Measurements from ENCODE around the gene ADCY3.

ADCY3 gene

DNA sequence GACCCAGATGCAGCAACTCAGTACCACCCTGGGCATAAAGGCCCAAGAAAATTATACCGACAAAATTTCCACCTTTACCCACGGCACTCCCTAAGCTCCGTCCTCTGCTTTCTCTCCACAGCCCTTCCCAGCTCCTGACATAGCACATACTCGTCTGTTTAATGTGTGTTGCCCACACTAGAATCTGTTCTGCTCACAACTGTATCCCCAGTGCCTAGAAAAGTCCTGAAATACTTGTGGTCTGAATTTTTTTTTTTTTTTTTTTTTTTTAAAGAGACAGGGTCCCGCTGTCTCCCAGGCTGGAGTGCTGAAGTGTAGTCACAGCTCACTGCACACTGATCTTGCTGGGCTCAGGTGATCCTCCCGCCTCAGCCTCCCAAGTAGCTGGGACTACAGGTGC lies 62.3 kb downstream of the ADCY3 start:
- Histone ChIP-seq H3K27ac (peak overlapping the region in 4 of 21 experiments; percentile 35 to 70 (median 48)), H3K4me3 (no peak overlapping the region)

DNA sequence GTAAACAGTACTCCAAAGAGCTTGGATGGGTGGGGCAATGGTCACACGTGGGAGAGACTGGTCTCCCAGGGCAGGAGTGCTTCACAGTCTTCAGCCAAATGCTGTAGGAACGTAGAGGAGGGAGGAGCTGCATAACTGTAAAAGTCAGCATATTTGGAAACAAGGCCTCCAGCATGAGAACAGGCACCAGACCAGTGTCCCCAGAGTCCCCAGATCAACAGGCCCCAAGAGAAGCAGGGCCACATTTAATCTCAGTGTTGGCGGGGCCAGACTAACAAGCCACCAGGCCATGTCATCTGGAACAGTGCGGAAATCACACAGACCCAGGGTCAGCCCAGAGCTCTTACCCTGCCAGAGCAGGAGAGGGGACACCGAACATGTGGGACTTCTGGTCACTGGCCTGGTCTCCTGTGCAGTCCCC lies 63.2 kb downstream of the ADCY3 start:
- H3K27ac ChIP-seq: peak overlapping the region in 11 of 21 experiments; percentile 18 to 79 (median 58)
- no peak overlapping the region for H3K4me3 ChIP-seq

DNA sequence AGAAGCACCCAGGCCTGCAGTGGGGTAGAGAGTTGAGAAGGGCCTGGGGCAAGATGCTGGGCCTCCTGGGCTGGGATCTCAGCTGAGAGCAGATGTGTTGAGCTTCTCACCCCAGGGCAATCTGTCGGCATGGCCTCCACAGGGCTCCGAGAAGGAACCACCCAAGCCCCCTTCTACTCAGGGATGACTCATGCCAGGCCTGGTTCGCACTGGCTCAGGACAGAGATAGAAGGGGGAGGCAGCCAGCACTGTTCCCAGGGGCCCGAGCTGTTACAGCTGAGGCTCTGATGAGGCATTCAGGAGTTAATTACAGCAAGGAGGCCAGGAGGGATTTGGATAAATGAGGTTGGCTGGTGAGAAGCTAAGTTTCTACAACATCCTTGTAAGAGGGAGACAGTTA lies 64.3 kb downstream of the ADCY3 start:
- H3K4me3 ChIP-seq: no peak overlapping the region
- peak overlapping the region in 18 of 21 experiments; percentile 12 to 79 (median 57) for H3K27ac ChIP-seq

DNA sequence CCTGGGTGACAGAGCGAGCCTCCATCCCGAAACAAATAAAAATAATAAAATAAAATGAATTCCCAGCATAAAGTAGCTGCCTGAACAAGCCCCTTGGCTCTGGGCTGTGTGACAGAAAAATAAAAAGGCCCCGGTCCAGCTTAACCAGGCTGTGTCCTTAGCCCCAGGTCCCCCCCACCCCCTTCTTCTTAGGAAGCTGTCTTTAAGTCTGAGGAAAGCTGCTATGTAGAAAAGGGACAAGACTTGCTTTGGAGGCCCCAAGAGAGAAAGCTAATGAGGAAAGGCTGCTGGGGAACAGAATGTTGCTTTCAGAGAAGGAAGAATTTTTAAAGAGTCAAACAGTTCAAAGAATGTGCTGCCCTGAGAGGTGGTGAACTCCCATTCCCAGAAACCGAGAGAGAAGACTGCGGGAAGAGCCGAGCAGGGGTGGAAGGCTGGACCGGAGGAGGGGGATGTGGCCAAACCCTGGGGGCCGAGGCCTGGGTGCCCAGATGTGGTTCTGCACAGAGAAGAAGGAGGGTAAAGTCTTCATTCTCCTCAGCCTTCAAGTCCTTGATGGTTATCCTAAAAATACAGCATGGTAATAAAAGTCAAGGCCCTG lies 64.9 kb downstream of the ADCY3 start:
- peak overlapping the region in 18 of 21 experiments; percentile 12 to 79 (median 58) for H3K27ac ChIP-seq

DNA sequence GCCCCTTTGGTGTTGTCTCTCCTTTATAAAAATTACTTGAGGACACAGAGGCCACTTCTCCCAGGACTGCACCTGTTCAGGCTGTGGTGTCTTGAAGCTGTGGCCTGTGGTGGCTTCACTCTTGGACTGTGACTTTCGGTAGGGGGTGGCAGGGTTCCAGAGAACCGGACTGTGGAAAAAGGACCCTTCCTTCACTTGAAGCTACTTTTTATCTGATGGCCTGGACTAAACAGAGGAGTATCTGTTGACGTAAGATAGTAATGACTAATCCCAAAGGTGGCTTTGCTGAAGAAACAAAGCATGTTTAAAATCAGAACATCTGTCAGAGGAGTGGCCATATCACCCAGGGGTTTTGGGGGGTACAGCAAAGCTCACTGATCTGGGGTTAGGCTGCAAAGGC lies 66.0 kb downstream of the ADCY3 start:
- Histone ChIP-seq H3K4me3 (no peak overlapping the region), H3K27ac (peak overlapping the region in 8 of 21 experiments; percentile 30 to 70 (median 57))

More for the DNA sequence above, 64.9 kb downstream of the ADCY3 start:
- H3K4me3 ChIP-seq: no peak overlapping the region

DNA sequence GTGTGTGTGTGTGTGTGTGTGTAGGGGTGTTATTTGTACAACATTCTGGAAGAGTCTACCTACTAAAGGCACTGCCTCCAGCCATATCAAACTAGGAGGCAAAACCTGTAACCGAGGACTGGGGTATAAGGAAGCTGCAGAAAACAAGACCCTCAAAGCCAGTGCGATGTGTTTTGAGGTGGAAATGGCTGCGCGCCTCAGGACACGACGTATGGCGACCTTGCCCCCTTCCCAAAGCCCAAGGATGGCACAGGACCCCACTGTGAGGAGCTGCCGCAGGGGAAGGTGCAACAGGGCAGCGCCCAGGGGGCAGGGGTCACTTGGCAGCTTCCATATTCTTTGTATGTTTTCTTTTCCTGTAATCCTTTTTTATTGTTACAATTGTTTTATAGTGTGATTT lies 67.0 kb downstream of the ADCY3 start:
- H3K4me3 ChIP-seq: no peak overlapping the region
- H3K27ac ChIP-seq: no peak overlapping the region

DNA sequence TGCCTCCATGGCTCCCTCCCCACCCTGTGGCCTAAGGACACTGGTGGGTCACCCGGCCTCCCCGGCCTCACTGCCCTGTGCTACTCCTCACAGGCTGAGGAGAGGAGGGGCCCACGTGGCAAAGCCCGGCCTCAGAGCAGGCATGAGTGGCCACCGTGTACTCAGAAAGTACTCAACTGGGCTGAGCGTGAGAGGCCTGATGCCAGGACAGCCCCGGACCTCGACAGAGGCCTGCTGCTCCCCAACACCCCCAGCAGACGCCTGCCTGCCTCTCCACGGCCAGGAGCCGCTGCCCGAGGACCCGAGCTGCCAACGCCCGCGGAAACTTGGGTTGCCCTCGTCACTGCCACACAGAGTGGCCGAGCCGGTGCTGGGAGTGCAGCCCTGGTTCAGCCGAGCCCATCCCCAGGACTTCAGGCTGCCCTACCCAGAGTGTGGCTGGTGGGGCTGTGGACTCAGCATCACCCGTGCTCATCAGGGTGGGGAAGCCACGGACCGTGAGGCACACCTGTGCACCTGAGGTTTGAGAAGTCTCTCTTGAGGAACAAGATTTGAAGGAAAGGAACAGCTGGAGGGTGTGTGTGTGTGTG lies 67.5 kb downstream of the ADCY3 start:
- H3K27ac ChIP-seq: no peak overlapping the region
- H3K4me3 ChIP-seq: no peak overlapping the region

DNA sequence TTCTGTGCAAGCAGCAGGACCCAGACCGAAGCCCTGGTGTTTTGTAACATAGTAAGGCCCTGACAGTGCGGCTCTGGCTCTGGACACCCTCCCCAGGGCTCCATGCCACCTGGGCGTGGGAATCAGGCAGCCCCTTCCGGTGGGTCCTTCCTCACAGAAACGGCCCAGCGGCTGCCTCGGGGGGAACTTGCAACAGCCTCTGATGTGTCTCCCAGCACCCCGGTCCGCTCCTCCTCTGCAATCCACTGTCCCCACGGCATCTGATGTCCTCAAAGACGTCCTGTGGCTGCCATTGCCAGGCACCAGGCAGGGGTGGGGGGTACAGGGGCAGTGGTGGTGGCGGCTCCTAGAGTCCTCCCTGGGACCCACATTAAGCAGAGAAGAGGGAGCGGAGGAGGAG lies 68.0 kb downstream of the ADCY3 start:
- Histone ChIP-seq H3K27ac (no peak overlapping the region), H3K4me3 (no peak overlapping the region)

DNA sequence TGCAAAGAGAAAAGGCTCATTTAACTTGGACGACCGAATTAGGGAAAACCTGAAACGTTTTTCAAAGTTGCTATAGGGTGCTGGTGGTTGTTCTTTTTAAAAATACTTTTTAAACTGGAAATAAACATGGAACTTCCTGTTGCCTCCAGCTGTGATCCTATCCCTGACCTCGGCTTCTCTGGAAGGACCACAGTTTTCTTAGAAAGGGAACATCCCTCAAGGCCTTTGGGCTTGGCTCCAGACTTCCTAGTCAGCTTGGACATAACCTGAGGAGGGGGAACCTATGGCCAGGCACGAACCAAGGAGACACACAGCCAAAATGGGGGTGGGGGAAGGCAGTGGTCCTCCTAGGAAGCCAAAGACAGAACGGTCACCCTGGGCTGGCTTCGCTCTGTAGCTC lies 69.1 kb downstream of the ADCY3 start:
- Histone ChIP-seq H3K27ac (no peak overlapping the region), H3K4me3 (no peak overlapping the region)

DNA sequence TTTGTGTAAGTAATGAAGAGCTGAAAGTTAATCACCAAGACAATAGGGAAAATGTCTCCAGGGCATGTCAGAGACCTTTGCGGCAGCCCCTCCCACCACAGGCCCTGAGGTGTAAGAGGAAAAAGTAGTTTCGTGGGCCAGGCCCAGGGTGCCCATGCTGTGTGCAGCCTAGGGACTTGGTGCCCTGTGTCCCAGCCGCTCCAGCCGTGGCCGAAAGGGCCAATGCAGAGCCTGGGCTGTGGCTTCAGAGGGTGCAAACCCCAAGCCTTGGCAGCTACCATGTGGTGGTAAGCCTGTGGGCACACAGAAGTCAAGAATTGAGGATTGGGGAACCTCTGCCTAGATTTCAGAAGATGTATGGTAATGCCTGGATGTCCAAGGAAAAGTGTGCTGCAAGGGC lies 74.3 kb downstream of the ADCY3 start:
- H3K27ac ChIP-seq: no peak overlapping the region
- no peak overlapping the region for H3K4me3 ChIP-seq

DNA sequence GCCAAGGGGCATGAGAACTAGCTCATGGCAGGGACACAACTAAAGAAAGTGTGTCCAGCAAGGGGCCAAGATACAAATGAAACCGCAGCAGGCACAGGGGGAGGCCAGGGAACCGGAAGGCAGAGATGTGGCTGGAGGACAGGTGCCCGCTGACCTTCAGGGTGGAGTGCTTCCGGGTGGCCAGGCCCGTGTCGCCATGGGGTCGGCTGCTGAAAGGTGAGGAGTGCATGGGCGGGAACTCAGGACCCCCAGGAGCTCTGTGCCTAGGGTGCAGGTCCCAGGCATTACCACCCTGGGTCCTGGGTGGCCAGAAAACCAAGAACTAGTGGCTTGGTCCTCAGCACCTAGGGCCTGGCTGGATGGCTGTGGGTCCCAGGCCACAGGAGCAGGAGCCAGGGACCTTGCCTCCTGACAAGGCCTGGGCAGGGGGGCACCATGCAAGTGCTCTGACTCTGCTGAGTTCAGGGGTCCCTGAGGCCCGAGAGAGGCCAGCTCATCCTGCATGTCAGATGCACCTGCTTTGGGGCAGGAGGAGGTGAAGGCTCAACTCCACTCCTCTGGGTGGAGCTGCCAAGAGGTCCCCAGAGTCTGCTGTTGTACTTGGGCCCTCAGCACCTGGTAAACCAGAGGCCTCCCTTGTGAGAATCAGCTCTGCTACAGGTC lies 75.9 kb downstream of the ADCY3 start:
- H3K27ac ChIP-seq: no peak overlapping the region
- H3K4me3 ChIP-seq: no peak overlapping the region

DNA sequence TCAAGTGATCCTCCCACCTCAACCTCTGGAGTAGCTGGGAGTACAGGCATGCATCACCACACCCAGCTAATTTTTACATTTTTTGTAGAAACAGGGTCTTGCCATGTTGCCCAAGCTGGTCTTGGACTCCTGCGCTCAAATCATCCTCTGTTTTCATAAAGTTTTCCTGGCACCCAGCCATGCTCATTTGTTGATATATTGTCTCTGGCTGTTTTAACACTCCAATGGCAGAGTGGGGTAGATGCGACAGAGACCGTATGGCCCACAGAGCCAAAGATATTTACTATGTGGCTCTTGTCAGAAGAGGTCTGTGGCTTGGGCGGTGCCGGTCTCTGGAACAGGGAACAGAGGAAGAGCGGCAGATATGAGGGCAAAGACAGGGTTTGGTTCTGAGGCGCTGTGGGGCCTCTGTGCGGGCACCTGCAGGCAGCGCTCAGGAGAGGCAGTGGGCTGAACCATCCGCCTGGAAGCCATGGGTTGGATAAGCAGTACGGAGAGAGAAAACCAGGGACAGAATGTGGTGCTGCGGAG lies 76.6 kb downstream of the ADCY3 start:
- H3K4me3 ChIP-seq: no peak overlapping the region
- H3K27ac ChIP-seq: no peak overlapping the region

DNA sequence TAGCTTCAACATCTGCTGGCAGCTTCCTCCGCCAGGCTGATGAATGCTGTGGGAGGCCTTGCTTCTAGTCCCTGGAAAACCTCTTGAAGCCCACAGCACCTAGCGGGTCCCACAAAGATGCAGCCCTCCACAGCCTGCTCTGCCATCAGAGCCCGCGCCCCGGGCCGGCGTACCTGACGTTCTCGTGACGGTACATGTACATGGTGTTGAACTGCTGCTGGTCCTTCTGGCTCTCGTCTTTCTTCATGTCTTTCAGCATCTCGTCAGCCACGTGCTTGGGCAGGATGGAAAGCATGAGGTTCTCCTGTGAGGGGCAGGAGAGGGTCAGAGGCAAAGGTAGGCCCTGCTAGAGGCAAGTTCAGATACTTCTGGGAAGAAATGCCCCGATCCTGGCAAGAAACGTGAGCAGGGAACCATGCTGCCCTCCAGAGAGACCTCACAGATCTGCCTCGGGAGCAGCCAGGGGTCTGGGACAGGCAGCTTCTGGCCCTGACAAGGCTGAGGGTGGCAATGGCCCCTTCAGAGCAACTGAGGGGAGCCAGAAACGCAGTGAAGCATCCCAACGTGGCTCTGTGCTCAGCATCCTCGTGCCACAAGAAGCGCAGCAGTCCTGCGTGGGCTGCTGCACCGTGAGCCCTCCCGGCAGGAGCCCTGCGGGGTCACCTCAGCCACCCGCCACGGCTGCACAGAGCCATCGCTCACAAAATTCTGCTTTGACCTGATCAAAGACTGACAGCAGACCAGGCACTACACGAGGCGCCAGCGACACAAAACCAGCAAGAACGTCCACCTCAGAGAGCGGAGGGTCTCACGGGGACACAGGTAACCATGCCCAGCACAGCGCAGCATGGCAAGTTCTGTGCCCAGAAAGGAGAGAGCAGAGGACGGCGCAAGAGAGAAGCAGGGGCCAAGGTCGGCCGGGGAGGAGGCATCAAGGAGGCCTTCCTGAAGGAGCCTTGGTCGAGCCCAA lies 77.7 kb downstream of the ADCY3 start:
- Histone ChIP-seq H3K27ac (no peak overlapping the region), H3K4me3 (no peak overlapping the region)

DNA sequence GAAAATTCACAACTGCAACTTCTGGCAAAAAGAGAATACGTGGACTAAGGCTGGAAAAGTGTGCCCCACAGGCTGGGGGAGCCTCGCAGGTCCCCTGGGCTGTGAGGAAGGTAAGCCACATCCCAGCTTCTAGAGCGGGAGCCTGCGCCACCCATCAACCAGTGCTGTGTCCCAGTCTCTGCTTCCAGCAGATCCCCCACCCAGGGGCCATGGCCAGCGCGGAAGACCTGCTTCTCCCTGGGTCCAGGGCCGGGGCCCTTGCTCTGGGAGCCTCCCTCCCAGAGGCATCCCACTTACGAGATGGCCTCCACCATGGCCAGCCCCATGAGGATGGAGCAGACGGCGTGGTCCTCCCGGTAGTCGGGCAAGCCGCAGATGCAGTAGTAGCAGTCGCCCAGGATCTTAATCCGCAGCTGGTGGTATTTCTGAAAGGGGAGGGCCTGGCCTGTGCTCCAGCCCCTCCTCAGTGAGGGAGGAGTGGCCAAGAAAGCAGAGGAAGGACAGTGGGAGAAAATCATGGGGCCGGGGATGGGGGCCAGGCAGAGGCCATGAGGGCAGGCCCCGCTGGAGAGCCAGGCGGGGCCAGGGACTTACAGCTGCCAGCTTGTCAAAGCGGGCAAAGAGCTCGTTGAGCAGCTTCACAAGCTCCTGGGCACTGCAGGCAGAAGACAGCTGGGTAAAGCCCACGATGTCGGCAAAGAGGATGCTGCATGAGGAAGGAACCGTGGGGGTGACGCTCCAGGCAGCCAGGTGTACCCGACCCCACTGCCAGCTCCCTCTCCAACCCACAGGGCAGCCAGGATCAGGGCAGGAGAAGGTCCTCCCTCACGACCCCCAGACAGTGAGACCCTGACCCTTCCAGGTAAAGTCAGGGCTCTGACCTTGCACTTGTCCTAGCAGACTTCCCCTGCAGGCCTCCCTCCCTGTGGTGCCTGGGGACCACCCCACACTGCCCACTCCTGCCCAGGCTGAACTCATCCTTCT lies 78.8 kb downstream of the ADCY3 start:
- Histone ChIP-seq H3K4me3 (no peak overlapping the region), H3K27ac (no peak overlapping the region)

DNA sequence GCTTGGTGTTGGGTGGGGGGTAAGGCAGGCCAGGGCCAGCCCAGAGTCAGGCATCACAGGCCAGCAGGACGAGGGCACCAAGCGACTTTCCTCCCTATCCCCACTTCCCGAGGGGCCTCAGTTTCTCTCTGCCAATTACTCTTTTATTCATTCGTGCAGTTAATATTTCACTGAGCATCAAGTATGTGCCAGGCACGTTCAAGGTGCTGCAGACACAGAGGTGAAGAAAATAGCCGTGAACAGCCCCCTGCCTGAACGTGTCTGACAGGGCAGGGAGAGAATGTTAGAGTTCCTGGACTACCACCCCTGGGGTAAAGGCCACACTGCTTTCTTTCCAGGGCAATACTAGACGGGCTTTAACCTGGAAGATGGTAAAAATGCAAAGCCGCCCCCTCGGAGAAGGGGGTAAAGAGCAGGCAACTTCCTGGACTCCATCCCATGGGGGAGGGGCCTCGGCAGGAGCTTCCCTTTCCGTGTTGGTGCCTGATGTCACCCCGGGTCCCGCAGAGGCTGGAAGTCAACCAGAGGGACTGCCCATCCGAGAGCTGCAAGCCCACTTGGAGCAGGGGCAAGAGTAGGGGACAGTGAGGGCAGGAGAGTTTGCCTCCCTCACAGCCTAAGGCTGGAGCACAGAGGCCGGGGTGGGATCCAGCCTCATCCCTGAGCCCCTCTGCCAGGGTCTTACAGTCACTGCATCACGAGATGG lies 79.7 kb downstream of the ADCY3 start:
- Histone ChIP-seq H3K4me3 (no peak overlapping the region), H3K27ac (no peak overlapping the region)

DNA sequence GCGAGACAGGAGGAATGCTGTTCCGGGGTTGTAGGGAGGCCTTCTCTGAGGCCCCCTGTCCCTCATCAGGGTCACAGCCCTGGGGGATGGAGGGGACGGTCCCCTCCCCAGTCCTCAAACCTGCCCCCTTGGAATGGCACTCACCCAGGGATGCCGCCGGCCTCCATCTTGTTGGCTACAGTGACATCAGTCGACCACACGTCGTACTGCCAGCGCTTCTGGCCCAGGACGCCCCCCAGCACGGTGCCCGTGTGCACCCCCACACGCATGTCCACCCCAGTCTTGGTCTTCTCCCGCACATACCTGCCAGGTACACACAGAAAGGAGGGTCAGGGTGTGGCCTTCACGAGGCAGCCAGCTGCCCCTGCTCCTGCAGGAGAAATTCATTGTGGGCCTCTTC lies 80.3 kb downstream of the ADCY3 start:
- no peak overlapping the region for H3K27ac ChIP-seq
- H3K4me3 ChIP-seq: no peak overlapping the region

DNA sequence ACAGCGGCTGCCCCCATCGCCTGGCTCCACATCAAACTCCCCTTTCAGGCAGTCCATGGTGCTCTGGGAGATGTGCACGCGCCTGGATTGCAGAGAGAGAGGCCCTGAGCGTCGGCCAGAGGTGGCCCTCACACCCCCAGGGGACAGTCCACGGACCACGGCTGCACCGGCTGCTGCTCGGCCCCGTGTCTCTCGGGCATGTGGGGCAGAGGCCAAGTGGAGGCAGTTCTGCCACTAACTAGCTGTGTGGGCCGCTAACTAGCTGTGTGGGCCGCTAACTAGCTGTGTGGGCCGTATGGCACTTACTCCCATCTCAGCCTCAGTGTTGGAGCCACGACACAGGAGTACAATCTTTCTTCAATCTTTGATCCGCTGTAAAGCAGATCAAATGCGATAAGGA lies 81.5 kb downstream of the ADCY3 start:
- Histone ChIP-seq H3K27ac (no peak overlapping the region), H3K4me3 (no peak overlapping the region)

DNA sequence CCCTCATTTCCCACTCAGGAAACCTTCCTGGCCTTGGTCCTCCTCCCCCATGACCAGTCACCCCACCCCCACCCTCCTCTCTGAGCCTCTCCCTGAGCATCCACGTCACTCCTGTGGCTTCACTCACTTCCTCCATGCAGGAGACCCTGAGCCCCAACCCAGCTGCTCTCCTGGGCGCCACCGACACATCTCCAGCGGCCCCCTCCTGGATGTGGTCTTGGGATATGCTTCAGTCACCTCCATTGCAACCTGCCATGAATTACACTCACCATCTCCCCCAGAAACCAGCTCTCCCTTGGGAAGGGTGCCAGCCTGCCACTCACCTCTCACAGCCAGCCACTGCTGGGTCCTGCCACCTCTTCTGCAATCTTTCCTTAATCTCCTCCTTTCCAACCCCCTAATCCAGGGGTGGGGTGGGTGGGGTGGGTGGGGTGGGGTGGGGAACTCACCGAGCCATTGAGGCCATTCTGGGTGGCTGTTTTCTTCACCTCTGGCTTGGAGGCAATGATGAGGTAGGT lies 82.0 kb downstream of the ADCY3 start:
- Histone ChIP-seq H3K27ac (no peak overlapping the region), H3K4me3 (no peak overlapping the region)

Measured in skin epidermis (tissue), 12 donors.